Psoas muscle (tissue), 8 donors: ENCODE results near the gene KRT5. TPM values are rescaled to one million over a fixed set of nuclear protein-coding genes. Genes with fewer than 3 reads are reported as not detected.

ENCODE experiments used
- ATAC-seq, 4 donors: fragments of 200-7000 bp; cut with Tn5 transposase; one replicate each; pipeline ENCODE4 v1.9.1; 2020; ENCODE audit warnings: moderate library complexity in 3 of 4, mild to moderate bottlenecking in 2 of 4
- DNase-seq, 2 donors: peaks; one replicate each; pipeline ENCODE4 v3.0.0-alpha.2; 2020
- H3K27ac ChIP-seq: fragments of 200-600 bp; one replicate; pipeline ENCODE4 v1.8.0; 2022
- H3K27me3 ChIP-seq, 3 donors: fragments of 200-600 bp in 1 of 3; one replicate each; pipeline versions ENCODE4 v1.6.1 to v1.8.0; 2013 to 2022; ENCODE audit warnings: low read length in 2 of 3, mild to moderate bottlenecking in 2 of 3, moderate library complexity in 1 of 3; ENCODE audit not compliant: insufficient read depth in 3 of 3
- H3K36me3 ChIP-seq, 2 donors: fragments of 200-600 bp in 1 of 2; one replicate each; pipeline versions ENCODE4 v1.6.1 to v1.8.0; 2013 to 2022; ENCODE audit warnings: low read depth in 1 of 2, mild to moderate bottlenecking in 1 of 2, moderate library complexity in 1 of 2; ENCODE audit not compliant: insufficient read depth in 1 of 2
- H3K4me1 ChIP-seq: fragments of 200-600 bp; one replicate; pipeline ENCODE4 v1.8.0; 2022
- H3K4me3 ChIP-seq: fragments of 200-600 bp; one replicate; pipeline ENCODE4 v1.8.0; 2022; ENCODE audit warnings: mild to moderate bottlenecking
- H3K9me3 ChIP-seq: fragments of 200-600 bp; one replicate; pipeline ENCODE4 v1.8.0; 2022
- WGBS, 3 donors: extraction: QIAGEN DNeasy Blood & Tissue Kit; methylation state at CpG; one replicate each; pipeline versions ENCODE4 v1.1.6 to v1.1.7; 2013; 5-methylcytosine and 5-hydroxymethylcytosine counted together
- intact Hi-C, 2 donors: fragments of 100-400 bp; cut with DNase I; formaldehyde crosslinking; loops; one replicate each; pipeline versions ENCODE4 v1.11.0 to v1.14.2; 2022
- polyA plus RNA-seq, 3 donors: library from polyadenylated mRNA; stranded (reverse); fragments of 200-250 nt; gene quantifications; one replicate each; pipeline ENCODE4 v1.2.3, GENCODE V29; 2013
- total RNA-seq, 4 donors: library from RNA; stranded (reverse); fragmentation: NEBNext Ultra II Directional in 2 of 4; extraction: Animal tissue kit (Norgen Biotek cat#: 25700) in 2 of 4; gene quantifications; one replicate each; pipeline versions ENCODE4 v1.2.1 to v1.2.4, GENCODE V29; 2021 to 2023
- TF ChIP-seq, protein P1 (sequence below): fragments of 200-600 bp; IDR thresholded peaks from one replicate; pipeline ENCODE4 v1.8.0; 2022; ENCODE audit warnings: antibody characterized with exemption
- donor health status: healthy with polysubstance abuse.
- donor health status: DM: no; HTN: no; CAD: no; lungs with moderate emphysema.
- donor health status: Bipolar disorder and iron deficiency.
- donor health status: healthy.
- donor health status: DM: yes; HTN: yes; CAD: no.
- donor health status: DM: no; HTN: no; CAD: no.
- donor health status: DM: no; HTN: no; CAD: no.
- donor health status: DM: yes; HTN: yes; CAD: no.

The KRT5 gene
- total and polyA plus RNA-seq, 7 donors = 0.21 to 1.4 (median 0.73) TPM; not detected in 1

DNA sequence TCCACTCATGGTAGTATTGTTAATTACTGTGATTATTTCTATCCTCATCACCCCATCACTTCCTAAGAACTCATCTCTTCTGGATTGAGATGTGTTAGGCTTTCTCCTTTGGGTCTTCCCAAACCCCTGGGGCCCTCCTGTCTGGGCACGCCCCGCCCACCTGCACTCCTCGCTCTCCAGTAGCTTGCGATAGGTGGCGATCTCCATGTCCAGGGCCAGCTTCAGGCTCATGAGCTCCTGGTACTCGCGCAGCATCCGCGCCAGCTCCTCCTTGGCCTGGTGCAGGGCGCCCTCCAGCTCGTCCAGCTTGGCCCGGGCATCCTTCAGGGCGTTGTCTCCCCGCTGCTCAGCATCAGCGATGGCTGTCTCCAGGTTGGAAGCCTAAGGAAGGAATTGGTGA, 25.9 kb upstream of the KRT5 start:
- TF ChIP-seq, protein P1, sequence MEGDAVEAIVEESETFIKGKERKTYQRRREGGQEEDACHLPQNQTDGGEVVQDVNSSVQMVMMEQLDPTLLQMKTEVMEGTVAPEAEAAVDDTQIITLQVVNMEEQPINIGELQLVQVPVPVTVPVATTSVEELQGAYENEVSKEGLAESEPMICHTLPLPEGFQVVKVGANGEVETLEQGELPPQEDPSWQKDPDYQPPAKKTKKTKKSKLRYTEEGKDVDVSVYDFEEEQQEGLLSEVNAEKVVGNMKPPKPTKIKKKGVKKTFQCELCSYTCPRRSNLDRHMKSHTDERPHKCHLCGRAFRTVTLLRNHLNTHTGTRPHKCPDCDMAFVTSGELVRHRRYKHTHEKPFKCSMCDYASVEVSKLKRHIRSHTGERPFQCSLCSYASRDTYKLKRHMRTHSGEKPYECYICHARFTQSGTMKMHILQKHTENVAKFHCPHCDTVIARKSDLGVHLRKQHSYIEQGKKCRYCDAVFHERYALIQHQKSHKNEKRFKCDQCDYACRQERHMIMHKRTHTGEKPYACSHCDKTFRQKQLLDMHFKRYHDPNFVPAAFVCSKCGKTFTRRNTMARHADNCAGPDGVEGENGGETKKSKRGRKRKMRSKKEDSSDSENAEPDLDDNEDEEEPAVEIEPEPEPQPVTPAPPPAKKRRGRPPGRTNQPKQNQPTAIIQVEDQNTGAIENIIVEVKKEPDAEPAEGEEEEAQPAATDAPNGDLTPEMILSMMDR = no peak
- intact Hi-C loops = no loop called here
- ATAC-seq (no peak), DNase-seq (no peak)
- Histone ChIP-seq H3K36me3 (no peaks in the 10 kb centered on the region), H3K27me3 (peaks cover 0 to 9% (median 0%) of the 10 kb centered on the region in 3 donors), H3K4me1 (no peaks in the 10 kb centered on the region), H3K27ac (no peak overlapping the region), H3K9me3 (no peaks in the 10 kb centered on the region), H3K4me3 (no peak overlapping the region)
- WGBS, 3 donors = 88 to 93% (median 89%) methylated on average over 15 of the region's 15 CpGs

- TF ChIP-seq, protein P1 = no peak
- DNase-seq (peak in 1 of 2 donors; percentile 33), ATAC-seq (peak in 1 of 4 donors; percentile 57)
- intact Hi-C loops = no loop called here
- Histone ChIP-seq H3K4me3 (no peak overlapping the region), H3K36me3 (no peaks in the 10 kb centered on the region), H3K27ac (no peak overlapping the region), H3K9me3 (no peaks in the 10 kb centered on the region), H3K27me3 (peaks cover 0 to 9% (median 0%) of the 10 kb centered on the region in 3 donors), H3K4me1 (no peaks in the 10 kb centered on the region)
- WGBS, 3 donors = 20 to 39% (median 31%) methylated on average over 17 of the region's 17 CpGs
Observed at GRCh38 chr12:52543985-52544883, 24.0 kb upstream of the KRT5 start.

DNA sequence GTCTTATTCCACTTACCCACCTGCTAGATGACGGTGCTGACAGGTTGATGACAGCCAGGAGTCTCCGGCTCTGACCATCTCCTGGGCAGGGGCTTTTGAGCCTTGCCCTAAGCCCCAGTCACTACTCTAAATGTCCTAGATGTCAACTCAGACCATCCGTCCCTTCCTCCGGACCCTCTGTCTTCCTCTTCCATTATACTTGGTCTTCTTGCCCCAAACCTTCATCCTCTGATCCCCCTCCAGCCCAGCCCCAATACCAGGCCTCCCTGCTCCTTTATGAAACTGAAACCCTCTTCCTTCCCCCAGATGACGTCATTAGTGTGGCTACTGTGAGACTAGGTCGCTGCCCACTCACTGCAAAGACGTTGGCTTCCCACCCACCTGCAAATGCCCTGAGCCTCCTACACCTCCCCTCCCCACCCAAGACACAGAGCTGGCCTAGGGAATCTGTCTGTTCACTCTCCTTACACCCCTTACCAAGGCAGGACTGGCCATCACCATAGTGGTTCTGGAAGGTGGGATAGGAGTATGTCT, 22.7 kb upstream of the KRT5 start:
- ATAC-seq (no peak), DNase-seq (no peak)
- Histone ChIP-seq H3K27ac (no peak overlapping the region), H3K36me3 (no peaks in the 10 kb centered on the region), H3K4me3 (no peak overlapping the region), H3K9me3 (no peaks in the 10 kb centered on the region), H3K4me1 (no peaks in the 10 kb centered on the region), H3K27me3 (peaks cover 0 to 9% (median 0%) of the 10 kb centered on the region in 3 donors)
- WGBS, 3 donors = 77 to 80% (median 79%) methylated on average over 7 of the region's 7 CpGs
- intact Hi-C loops = no loop called here
- TF ChIP-seq, protein P1 = no peak

GRCh38 chr12:52542157-52542556, 22.0 kb upstream of the KRT5 start:
- intact Hi-C loops = no loop called here
- no peaks in the 10 kb centered on the region for H3K36me3 ChIP-seq

More at GRCh38 chr12:52542157-52542556, 22.0 kb upstream of the KRT5 start:
- no peaks in the 10 kb centered on the region for H3K9me3 ChIP-seq
- no peak overlapping the region for H3K27ac ChIP-seq
- H3K4me3 ChIP-seq = no peak overlapping the region
- no peak for ATAC-seq
- no peaks in the 10 kb centered on the region for H3K4me1 ChIP-seq
- TF ChIP-seq, protein P1 = no peak
- no peak for DNase-seq
- peaks cover 0 to 13% (median 0%) of the 10 kb centered on the region in 3 donors for H3K27me3 ChIP-seq
